Ramos (cell line): Measurements from ENCODE around the gene B3GALNT2.

Experiments
- in situ Hi-C: fragments of 300-500 bp; cut with MboI; formaldehyde crosslinking; loops from one replicate; pipeline ENCODE4 v1.14.3; 2022; ENCODE audit warnings: low sequenced_read_pairs; ENCODE audit not compliant: unreplicated experiment

B3GALNT2 gene

GRCh38 chr1:235416662-235417049 lies 87.6 kb downstream of the B3GALNT2 start:
- in situ Hi-C loops: loop anchor here (5.0 to 25.0 kb wide), 3 partner anchors 172 to 929 kb away; partner anchors contain the start of gene TARBP1

GRCh38 chr1:235415008-235415904 lies 89.0 kb downstream of the B3GALNT2 start:
- in situ Hi-C loops: loop anchor here (5.0 to 25.0 kb wide), 3 partner anchors 170 to 928 kb away; partner anchors contain the start of gene TARBP1

- in situ Hi-C loops: loop anchor here (10.0 to 25.0 kb wide), 2 partner anchors 167 to 924 kb away; partner anchors contain the start of gene TARBP1
Measured at GRCh38 chr1:235411489-235412486, 92.5 kb downstream of the B3GALNT2 start.

DNA sequence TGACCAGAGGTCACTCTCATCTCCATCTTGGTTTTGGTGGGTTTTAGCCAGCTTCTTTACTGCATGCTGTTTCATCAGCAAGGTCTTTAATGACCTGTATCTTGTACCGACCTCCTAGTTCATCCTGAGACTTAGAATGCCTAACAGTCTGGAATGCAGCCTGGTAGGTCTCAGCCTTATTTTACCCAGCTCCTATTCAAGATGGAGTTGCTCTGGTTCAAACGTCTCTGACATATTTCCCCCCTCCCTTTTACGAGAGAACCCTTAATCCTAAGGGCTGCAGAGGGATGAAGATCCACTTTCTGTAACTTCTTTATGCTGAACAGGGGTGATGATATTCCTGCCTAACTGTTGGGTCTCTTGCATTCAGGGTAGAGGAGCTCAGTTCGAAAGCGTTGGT lies 93.8 kb downstream of the B3GALNT2 start:
- in situ Hi-C loops: loop anchor here (10.0 to 25.0 kb wide), 2 partner anchors 166 to 923 kb away; partner anchors contain the start of gene TARBP1

GRCh38 chr1:235409042-235409820 lies 95.0 kb downstream of the B3GALNT2 start:
- in situ Hi-C loops: loop anchor here (25.0 kb wide), 1 partner anchor 922 kb away; the partner anchor contains the start of gene TARBP1

GRCh38 chr1:235408503-235408960 lies 95.7 kb downstream of the B3GALNT2 start:
- in situ Hi-C loops: loop anchor here (25.0 kb wide), 1 partner anchor 921 kb away; the partner anchor contains the start of gene TARBP1

GRCh38 chr1:235407419-235407818 lies 96.8 kb downstream of the B3GALNT2 start:
- in situ Hi-C loops: loop anchor here (25.0 kb wide), 1 partner anchor 920 kb away; the partner anchor contains the start of gene TARBP1

DNA sequence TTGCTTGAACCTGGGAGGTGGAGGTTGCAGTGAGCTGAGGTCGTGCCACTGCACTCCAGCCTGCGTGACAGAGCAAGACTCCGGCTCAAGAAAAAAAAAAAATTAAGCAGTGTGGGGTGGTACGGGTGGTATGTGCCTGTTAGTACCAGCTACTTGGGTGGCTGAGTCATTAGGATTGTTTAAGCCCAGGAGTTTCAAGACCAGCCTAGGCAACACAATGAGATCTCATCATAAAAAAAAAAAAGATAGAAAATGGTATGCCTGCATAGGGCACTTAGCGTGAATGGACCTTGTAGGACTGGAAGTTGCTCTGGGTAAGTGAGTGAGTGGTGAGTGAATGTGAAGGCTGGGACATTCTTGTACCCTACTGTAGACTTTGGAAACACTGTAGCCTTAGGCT lies 100.1 kb downstream of the B3GALNT2 start:
- in situ Hi-C loops: loop anchor here (25.0 kb wide), 1 partner anchor 917 kb away; the partner anchor contains the start of gene TARBP1

GRCh38 chr1:235403593-235403992 lies 100.7 kb downstream of the B3GALNT2 start:
- in situ Hi-C loops: loop anchor here (25.0 kb wide), 1 partner anchor 916 kb away; the partner anchor contains the start of gene TARBP1

- in situ Hi-C loops: loop anchor here (25.0 kb wide), 1 partner anchor 915 kb away; the partner anchor contains the start of gene TARBP1
Measured at GRCh38 chr1:235402457-235403200, 101.6 kb downstream of the B3GALNT2 start.

- in situ Hi-C loops: loop anchor here (25.0 kb wide), 1 partner anchor 914 kb away; the partner anchor contains the start of gene TARBP1
Measured at GRCh38 chr1:235401251-235401650, 103.0 kb downstream of the B3GALNT2 start.
